Central memory CD4-positive, alpha-beta T cell (primary cell): ENCODE measurements around the gene UBR7.

ENCODE experiments used
- DNase-seq: peaks from one replicate; pipeline ENCODE4 v3.0.0; 2022

Gene UBR7

DNA sequence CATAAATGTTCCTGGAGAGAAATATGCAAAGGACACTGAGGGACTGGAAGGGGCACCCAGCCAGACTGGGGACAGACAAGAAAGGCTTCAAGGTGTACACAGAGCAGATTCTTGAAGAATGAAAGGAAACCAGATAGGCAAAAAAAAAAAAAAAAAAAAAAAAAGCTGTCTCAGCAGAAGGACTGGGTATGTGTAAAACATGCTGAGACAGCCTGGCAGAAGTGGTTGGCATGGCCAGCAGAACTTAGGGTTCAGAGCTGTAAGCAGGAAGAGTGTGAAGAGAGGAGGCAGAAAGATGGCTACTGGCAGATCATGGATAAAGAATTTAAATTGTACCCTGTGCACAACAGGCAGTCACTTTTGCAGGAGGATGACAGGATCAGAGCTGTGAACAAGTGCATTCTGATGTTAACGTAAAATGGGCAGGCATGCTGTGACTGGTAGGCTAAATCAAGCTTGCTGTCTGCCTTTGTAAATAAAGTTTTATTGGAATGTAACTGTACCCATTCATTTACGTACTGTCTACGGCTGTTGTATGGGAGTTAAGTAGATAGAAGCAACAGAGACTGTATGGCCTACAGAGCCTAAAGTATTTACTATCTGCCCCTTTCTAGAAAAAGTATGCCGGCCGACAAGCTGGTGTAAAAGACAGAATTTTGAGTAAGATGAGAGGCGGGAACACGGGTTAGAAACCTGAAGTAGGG, 42.2 kb downstream of the UBR7 start:
- no peak for DNase-seq

DNA sequence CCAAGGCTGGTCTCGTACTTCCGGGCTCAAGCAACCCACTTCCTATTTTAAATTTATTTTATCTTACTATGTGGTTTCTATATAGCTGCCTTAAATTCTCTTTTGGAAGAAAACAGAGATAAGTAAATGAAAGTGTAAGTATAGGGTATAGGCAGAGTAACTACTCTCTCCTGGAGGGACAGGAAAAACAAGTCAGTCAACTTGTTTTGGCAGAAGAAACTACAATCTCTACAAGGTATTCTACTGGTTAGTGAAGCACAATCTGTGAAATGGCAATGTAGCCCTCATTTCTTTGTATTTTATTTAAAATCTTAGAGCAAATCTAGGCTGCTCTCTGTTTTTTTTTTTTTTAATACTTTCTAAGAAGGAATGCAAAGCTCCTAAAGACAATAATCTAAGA, 55.4 kb downstream of the UBR7 start:
- no peak for DNase-seq

DNA sequence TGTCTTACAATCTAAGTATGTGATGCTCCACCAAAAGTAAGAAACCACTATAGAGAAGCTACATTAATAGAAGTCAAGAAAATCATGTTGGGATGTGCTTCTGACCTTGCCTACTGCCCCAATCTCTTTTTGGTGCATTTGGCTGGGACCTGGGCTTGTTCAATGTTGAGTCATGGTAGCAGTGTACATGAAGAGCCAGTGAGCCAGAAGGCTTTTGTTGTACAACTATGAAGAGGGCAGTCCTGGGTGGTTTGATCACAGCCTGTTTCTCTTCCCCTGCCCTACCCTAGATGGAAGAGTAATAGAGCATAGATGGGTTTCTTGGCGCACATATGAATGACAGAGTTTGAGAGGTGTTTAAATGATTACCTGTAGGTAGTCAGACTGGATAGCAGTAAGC, 56.4 kb downstream of the UBR7 start:
- DNase-seq: no peak

DNA sequence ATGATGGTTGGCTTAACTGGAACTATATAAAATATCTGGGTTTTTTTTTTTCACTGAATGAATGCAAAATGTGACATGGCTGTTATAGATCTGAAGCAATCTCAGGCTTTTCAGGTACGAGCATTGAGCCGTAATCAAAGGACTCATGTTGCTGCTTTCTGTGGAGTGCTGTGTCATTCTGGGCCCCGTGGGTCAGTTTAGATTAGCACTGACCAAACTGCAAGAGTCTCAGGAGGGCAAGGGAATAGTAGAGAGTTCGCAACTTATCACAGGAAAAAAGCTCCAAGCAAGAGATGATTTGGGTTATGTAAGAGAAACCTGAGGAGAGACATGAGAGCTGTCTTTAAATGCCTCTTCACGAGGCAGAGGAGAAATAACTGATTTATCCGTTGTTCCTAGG, 59.1 kb downstream of the UBR7 start:
- DNase-seq: no peak

DNA sequence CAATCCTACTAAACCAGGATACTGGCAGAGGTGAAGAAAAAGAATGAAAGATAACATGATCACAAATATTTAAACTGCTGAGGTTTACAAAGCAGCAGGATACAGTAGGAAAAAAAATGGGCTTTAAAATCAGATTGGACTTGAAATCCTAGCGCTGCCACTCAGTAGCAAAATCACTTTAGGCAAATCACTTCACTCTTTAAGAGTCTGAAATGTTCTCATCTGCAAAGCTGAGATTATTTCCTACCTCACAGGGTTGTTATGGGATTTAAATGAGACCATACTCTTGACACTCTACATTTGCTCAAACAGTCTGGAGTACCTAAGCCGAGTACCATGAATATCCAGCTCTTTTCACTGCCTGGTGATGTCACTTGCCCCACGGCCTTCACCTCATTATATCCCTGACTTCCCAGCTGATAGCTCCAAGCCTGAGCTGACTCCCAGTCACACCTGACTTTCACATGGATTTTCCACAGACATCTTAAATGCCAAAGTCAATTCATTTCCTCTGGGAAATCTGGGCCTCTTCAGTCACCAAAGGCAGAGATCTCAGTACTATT, 60.2 kb downstream of the UBR7 start:
- no peak for DNase-seq

DNA sequence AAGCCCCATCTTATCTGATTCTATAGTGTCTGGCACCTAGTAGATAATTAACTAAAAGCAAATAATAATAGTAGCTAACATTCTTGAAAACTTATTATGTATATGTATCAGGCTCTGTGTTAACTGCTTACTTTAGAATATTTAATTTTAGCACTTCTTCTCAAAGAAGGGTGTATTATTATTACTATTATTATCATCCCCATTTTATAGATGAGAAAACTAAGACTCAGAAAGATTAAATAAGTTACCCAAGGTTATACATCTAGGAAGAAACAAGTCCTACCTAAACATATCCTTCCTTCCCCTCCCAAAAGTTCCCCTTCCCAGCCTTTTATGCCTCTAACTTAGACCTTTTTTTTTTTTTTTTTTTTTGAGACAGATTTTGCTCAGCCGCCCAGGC, 61.4 kb downstream of the UBR7 start:
- DNase-seq: no peak

DNA sequence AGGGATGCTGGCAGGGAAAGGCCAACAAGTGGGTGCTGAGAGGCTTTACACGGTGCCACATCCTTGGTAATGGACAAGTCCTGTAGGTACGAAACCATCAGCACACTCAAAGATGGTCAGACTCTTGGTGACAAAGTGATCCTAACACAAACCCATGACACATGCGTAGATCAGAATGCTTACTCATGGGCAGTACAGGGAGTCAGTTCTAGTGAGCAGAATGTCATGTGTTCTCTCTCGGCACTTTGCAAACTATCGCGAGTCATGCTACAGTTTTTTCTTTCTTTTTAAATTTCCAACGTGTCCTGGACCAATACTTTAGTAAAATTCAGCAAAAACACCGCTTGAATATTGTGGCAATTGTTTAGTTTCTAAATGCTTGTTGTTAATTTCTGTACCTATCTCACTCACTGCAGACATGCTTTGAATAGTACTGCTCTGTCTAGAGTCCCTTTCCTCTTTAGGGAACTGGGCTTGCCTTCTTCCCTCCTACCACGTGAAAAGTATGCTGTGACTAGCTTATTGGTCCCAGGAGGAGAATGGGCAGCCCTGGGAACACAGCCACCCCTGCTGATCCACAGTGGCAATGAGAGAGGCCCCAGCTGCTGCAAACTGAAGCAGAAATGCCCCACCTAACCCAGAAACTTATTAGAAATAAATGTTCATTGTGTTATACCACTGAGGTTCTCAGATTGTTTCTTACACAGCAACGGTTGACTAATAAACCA, 62.4 kb downstream of the UBR7 start:
- DNase-seq: no peak

DNA sequence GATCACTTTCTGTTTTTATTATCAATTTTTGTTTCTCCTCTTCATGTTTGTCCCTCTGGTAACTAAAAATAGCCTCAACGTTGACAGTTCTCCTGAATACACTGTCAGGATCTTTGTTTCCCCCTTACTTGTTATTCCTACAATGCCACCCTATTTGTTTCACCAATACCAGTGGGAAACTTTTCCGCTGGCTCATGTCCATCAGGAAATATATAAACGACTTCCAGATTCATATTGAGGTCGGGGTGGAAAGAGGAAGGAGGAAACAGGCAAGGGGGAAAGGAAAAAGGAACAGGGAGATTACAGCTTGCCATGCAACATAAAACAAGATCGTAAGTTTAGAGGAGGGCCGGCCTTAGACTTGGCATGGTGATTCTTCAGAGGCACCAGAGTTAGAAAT, 64.1 kb downstream of the UBR7 start:
- no peak for DNase-seq

DNA sequence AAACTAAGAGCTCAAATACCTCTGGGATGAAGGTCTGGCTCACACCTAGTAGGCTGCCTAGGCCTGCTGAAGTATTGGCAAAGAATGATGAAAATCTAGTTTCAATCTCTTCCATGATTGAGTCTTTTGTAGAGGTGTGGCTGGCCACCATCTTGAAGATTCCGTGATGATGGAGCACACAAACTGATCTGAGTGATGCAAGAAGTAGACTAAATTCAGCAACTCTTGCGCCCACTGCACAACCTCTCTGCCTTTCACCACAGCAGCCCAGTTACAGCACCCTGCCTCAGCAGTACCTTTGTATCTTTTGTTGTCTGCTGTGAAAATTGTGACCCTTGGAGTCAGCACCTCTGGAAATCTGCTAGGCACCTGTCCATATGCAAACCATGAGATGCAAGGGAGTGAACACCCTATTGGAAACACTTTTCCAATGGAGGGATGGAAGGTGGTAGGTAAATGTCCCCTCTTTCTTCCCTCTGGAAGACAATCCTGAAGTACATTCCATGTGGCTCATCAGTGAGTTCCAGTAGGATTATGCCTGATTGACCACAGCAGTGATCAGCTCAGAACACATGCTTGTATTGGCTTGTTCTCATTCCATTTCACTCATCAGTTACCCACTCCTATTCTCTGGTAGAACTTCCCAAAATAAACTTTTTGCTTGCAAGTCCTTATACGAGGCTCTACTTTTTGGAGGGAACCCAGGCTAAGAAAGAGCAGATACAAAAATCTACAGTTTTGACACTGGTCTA, 67.2 kb downstream of the UBR7 start:
- DNase-seq: no peak

DNA sequence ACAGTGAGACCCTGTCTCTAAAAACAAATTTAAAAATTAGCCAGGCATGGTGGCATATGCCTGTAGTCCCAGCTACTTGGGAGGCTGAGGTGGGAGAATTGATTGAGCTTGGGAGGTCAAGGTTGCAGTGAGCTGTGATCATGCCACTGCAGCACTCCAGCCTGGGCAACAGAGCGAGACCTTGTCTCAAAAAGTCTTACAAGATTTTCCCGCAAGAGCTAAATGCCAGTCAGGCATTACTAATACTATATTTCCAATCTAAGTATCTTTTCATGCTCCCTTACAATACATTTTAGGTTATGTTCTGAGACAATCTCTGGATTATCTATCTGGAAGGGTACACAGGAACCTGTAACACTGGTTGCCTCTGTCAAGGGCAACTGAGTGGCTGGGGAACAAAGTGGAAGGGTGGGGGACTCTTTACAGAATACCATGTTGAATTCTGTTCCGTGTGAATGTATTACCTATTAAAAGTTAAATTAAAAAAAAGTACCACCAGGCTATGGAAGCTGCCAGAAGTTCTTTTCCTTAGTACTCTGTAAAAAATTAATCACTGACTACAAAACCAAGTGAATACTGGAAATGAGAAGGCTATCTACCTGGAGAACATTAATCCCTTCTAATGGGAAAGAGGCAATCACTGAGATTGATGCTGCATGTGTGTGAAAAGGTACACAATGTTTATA, 69.1 kb downstream of the UBR7 start:
- DNase-seq: no peak
